ENCODE measurements around the gene BCAR3.

The BCAR3 gene

GRCh38 chr1:93593854-93594602 is 87.6 kb downstream of the BCAR3 start:
- DNase-seq: no peak

GRCh38 chr1:93592551-93592949 is 89.1 kb downstream of the BCAR3 start:
- DNase-seq: peak; percentile 34

DNA sequence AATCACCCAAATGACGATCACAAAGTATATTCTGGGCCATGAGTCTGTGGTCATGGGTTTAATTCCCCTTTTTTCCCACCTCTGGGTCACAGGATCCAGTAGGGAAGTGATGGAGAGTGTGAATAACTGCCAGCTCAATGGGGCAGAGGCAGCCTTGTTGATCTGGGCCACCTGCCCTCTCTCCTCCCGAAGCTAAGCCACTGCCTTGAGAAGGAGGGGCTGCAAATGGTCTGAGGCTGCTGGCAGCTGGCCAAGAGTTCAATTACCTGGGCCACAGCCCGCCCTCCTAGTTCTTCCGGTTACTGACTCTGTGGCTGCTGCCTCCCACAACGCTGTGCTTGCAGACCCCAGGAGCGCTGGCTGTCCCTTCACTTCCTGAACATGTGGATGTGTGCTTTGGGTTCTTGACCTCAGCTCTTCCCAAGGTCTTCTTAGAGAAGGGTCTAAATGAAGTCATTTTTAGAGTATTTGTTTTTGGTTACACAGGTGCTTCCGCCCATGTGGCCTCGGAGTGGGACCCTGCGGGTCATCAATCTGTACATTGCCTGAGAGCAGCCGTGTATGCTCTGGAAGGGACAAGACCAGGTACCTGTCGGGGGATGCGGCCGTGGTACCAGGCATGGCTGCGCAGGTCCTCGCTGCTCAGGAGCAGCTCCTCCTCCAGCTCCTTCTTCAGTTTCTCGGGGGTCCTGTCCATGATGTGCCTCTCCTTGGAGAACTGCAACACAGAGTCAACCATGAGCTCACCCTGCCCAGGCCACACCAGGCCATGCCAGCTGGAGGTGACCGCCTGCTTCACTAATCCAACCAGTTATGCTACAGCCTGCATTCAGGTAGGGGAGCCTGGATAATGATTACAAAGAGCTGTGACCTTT is 89.7 kb downstream of the BCAR3 start:
- peak; percentile 97 for DNase-seq

GRCh38 chr1:93591291-93591675 is 90.4 kb downstream of the BCAR3 start:
- DNase-seq: peak; percentile 51

DNA sequence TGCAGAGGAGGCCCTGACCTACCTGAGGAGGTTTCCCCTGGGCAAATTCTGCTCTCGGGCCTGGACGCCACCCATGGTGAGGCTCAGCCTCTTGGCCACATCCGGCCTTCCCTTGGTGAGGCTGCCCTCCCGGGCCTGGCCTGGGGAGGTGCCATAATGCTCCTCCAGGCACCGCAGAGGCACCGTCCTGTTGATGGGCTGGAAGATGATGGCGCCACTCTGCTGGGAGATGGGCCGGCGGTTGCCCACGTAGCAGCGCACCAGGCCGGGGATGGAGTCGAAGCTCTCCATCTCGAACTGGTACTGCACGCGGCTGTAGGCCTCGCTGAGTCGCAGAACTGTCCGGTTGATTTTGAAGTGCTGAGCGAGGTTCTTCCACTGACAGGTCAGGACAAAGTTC is 92.7 kb downstream of the BCAR3 start:
- DNase-seq: no peak

DNA sequence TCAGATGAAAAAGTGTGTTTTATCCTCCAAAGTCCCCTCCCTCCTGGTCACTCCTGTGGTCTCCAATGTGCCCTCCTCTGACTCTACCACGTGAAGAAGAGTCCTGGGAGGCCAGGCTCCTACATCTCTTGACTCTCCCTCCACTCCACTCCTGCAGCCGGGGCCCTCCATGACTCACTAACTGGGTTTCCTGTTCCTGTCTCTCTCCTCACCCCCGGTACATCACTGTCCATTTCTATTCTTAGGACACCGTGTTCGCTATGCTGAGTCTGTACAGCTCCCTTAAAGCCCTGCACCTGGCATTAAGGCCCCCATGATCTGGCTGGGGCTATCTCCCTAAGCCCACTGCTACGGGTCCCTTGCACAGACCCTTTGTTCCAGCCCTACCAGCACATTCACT is 93.4 kb downstream of the BCAR3 start:
- DNase-seq: no peak

DNA sequence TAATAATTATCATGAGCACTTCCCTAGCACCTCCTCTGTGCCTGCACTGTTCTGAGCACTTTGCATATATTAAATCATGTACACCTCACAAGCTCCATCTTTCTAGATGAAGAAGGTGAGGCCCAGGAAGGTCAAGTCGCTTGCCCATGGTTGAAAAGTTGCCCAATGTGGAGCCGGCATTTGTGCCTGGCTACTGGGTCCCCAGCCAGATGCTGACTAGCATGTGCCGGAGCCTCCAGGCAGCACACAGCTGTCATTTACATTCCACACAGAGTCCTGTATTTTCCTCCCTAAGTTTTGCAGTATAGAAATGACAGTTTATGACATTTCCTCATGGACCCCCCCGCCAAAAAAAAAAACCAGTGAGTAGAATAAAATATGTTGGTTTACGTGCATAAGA is 94.3 kb downstream of the BCAR3 start:
- DNase-seq: no peak

- DNase-seq: peak; percentile 14
Observed at GRCh38 chr1:93585059-93585966, 96.3 kb downstream of the BCAR3 start.

- no peak for DNase-seq
Observed at GRCh38 chr1:93584261-93585003, 97.2 kb downstream of the BCAR3 start.

DNA sequence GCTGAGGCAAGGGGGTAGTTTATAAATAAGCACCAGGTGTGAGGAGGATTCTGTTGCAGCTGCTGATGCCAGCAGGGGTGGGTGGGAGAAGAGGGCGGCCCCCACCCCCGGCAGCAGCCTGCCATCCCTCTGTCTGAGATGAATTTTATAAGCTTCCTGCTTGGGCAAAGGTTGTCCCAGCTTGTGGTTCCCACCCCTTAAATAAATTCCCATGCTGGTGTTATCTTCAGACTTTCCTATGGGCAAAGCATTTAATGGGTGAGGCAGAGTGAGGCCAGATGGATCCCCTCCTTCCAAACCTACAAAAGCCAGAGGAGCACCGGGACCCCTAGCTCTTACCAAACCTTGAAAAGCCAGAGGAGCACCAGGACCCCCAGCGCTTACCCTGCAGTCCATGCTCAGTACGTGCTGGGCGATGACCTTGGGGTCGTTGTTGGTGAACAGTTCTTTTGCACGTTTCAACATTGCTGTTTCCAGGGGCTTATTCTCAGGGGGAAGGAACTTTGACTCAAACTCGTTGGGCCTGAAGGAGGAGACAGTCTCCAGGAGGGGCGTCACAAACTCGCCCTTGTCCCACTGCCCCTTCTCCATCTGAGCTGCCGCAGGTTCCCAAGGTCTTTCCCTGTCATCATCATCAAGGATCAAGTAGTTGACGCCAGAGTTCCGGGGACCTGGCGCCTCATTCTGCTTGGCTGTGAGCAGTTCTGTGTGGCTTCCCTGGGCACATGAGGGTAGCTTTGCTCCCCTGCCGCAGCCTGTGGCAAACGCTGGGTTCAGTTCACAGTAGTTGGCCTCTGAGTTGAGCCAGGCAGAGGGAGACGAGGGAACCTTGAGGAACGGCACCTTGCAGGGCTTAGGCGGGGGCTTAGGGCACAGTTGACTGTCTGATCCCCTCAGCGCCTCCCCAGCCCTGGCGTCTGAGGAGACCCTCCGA is 99.5 kb downstream of the BCAR3 start:
- DNase-seq: peak; percentile 74

DNA sequence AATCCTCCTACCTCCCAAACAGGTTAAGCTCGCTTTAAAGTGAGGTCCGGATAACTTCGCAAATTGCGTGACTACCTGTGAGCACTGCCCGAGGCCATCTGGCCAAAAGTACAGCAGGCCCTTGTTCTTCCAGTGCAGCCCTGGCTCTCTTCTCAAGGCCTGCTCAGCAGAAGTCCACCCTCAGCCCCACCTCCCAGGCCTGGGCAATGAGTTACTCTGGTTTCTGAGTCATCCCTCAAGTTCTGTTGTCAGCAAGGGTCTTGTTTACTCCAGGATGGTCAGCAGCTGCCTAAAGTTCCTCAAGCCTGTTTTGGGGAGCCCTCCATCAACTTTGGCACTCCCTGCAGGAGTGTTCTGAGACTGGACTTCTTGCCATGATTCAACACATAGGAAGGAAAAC is 101.7 kb downstream of the BCAR3 start:
- peak; percentile 21 for DNase-seq

DNA sequence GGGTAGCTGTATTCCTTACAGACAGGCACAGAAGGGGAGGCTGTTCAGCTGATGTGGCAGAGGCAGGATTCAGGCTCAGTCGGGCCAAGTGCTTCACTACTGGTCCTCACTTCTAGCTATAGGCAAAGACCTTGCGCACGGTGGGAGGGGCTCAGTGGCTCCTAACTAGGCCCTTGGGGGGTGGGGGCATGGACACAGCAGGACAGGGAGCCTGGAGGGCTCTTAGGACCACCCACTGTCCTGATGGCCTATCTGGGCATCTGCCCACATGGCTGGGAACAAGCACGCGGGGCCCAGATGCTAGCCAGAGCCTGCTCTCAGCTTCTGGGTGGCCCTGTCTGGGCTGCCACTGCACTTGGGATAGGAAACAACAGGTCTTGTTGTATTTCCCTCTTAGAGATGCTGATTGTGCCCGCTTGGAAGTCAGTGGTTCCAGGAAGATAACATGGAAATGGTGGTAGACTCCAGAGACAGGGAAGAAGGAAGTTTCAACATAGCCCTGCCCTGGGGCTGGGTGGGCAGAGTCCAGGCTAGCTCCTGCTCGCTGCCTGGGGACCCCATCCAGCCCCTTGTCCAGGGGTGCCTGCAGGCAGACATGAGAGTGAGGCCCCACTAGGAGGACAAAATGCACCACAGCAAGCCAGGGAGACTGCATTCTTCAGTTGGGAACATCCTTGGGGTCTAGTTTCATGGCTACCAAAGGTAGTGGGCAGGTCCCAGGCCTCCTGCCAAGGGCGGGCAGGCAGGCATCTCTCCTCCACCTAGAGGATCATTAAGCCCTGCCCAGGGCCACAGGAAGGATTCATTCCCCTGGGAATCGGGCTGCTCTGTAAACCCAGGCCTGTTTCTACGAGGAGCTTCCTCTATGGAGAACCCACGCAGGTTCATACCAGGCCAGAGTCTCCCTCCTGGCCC is 102.5 kb downstream of the BCAR3 start:
- peak; percentile 46 for DNase-seq

GRCh38 chr1:93578433-93578830 is 103.2 kb downstream of the BCAR3 start:
- DNase-seq: peak; percentile 41

DNA sequence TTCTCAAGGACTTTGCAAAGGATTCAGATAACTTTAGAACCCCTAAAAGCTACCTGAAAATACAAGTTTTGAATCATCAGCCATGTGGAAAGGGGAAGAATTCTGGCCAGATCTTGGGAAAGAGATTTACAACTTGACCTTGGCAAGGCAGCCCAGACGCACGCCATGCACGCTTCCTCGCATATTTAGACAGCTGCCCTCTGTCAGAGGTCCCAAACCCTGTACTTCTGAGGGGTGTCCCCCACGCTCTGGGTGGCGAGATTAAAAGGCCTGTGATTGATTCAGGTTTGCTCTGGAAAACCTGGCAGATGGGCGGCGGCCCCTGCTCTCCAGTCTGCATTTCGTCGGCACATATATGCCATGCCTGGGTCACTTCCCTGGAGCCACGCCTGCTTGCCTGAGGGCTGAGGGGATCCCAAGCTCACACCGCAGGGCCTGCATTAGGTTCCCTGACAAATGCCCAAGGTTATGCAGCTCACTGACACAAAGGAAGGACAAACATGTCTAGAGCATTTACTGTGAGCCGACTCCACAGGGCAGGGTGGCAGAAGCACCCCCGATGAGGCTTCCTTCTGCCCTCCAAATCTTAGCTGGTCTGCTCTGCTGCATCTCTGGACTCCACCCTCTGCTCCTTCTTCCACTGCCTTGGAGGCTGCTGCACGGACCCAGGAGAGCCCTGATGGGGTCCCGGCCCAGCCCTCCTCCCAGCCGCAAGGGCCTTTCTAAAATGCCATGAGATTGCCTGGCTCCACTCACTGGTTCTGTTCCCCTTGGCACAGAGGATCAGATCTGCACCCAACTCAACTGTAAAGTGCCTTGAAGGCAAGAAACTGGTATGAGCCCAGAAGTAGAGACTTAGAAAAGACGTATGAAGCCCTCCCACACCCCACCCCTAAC is 103.9 kb downstream of the BCAR3 start:
- peak; percentile 92 for DNase-seq

- DNase-seq: no peak
Observed at GRCh38 chr1:93576746-93577145, 104.9 kb downstream of the BCAR3 start.

- peak; percentile 95 for DNase-seq
Observed at GRCh38 chr1:93576346-93576745, 105.3 kb downstream of the BCAR3 start.

DNA sequence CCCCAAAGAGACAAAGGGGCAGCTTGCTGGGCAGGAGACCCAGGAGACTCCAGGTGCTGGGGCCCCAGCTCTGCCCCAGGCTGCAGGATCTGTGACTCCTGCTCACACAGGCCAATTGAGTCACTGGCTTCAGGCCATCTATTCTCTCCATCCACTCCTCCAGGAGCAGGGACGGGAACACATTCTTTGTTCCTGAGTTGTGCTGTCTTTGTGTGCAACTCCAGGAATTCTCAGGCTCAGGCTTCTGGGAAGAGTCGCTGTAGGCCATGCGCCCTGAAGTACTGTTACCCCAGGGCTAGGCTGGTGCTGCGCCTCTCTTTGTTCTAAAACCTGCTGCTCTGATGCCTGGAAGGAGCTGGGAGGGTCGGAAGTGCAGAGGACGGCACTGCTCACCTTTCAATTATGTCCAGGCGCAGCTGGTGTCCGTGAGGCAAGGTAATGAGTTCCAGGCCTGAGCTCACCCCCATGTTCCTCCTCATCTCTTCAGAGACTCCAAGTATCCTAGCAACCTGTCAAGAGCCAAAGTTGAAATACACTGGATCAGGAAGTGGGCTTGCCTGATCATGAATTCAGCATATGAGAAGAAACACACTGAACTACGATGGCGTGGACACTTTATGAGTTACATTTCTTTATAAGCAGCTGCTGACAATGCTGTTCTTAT is 105.9 kb downstream of the BCAR3 start:
- DNase-seq: peak; percentile 94

- no peak for DNase-seq
Observed at GRCh38 chr1:93574991-93575390, 106.6 kb downstream of the BCAR3 start.

Data from NCI-H69 (cell line).